ENCODE measurements around the gene HYAL3. TPM values are rescaled to one million over a fixed set of nuclear protein-coding genes. Genes with fewer than 3 reads are reported as not detected.
A peak's percentile ranks its signal among the peaks of the same experiment; 100 is the strongest.
"Not testable (repeated sequence)": the region's sequence is repeated elsewhere in the genome, so short reads cannot be mapped to it uniquely, and the experiment has no call there.

Gene HYAL3
- total and polyA plus RNA-seq, 9 donors = 1.3 to 3.0 (median 2.2) TPM

DNA sequence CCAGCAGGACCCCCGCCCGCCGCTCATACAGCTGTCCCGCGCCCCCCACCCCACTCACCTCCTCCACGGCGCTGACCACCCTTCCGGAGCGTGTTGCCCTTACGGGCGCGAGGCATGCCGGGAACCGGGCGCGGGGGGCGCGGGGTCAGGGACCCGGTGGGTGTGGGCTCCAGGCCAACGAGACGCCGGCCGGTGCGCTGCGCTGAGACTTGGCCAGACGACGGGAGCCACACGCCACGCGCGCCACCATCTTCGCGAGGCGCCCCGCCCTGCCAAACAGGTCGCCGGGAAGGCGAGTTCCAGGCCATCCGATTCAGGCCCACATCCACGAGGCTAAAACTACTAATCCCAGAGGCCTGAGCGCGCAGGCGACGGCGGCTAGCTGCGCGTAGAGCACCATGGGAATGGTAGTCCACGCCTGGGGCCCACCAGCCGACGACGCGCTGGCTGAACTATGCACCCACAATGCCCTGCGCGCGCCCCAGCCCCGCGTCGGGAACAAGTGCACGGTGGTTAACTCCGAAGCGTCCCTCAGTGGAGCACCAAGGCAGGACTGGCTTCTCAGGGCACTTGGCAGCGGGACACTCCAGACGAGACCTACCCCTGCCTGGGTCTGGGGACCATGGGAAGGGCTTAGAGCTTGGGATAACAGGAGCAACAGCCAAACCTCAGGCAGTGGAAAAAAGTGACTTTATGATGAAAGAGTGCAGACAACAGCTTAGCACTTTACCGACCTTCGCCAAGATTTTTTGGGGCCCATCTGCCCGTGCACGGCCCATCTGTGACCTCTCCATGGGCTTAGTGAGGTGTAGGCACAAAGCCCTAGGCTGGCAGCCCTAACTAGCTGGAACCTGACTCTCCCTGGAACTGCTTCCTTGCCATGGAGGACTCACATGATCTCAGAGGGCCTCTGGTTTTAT is 6.8 kb downstream of the HYAL3 start, which contains the start of gene IFRD2:
IFRD2 (minus strand) TSS at position 271 of the 920 bp plus-strand sequence; CDS start at position 116, 155 bp downstream.
- H3K36me3 ChIP-seq (ENCODE audit: control insufficient read depth, insufficient read depth, low read length) = peaks cover 36% of the 10 kb centered on the region
- H3K27me3 ChIP-seq (ENCODE audit: control insufficient read depth, insufficient read depth, low read length) = no peaks in the 10 kb centered on the region
- peak within 1 kb of the TSS; percentile 89 for H3K27ac ChIP-seq (ENCODE audit: low read length)
- peak within 1 kb of the TSS; percentile 93 for H3K4me3 ChIP-seq (ENCODE audit: low read length)
- no peaks in the 10 kb centered on the region for H3K9me3 ChIP-seq (replicated peaks; ENCODE audit: control insufficient read depth, low read depth, low read length)
- peaks cover 19% of the 10 kb centered on the region for H3K4me1 ChIP-seq (ENCODE audit: control insufficient read depth, insufficient read depth, low read length)
- WGBS (ENCODE audit: insufficient coverage) = under 1% methylated on average over 66 of the region's 67 CpGs
- peak; percentile 99 for DNase-seq

GRCh38 chr3:50290161-50290641 is 9.0 kb downstream of the HYAL3 start:
- peaks cover 19% of the 10 kb centered on the region for H3K4me1 ChIP-seq (ENCODE audit: control insufficient read depth, insufficient read depth, low read length)
- no peak overlapping the region for H3K4me3 ChIP-seq (ENCODE audit: low read length)
- H3K36me3 ChIP-seq (ENCODE audit: control insufficient read depth, insufficient read depth, low read length) = peaks cover 41% of the 10 kb centered on the region
- H3K27me3 ChIP-seq (ENCODE audit: control insufficient read depth, insufficient read depth, low read length) = no peaks in the 10 kb centered on the region
- peak; percentile 28 for DNase-seq
- no peaks in the 10 kb centered on the region for H3K9me3 ChIP-seq (replicated peaks; ENCODE audit: control insufficient read depth, low read depth, low read length)
- no peak overlapping the region for H3K27ac ChIP-seq (ENCODE audit: low read length)
- 94% methylated on average over 13 of the region's 16 CpGs for WGBS (ENCODE audit: insufficient coverage)

GRCh38 chr3:50289130-50289529 is 10.1 kb downstream of the HYAL3 start:
- 100% methylated on average over 1 of the region's 6 CpGs for WGBS (ENCODE audit: insufficient coverage)
- H3K27me3 ChIP-seq (ENCODE audit: control insufficient read depth, insufficient read depth, low read length) = no peaks in the 10 kb centered on the region
- no peak for DNase-seq
- H3K4me1 ChIP-seq (ENCODE audit: control insufficient read depth, insufficient read depth, low read length) = peaks cover 19% of the 10 kb centered on the region
- no peaks in the 10 kb centered on the region for H3K9me3 ChIP-seq (replicated peaks; ENCODE audit: control insufficient read depth, low read depth, low read length)
- no peak overlapping the region for H3K27ac ChIP-seq (ENCODE audit: low read length)
- H3K36me3 ChIP-seq (ENCODE audit: control insufficient read depth, insufficient read depth, low read length) = peaks cover 41% of the 10 kb centered on the region
- no peak overlapping the region for H3K4me3 ChIP-seq (ENCODE audit: low read length)

- Histone ChIP-seq H3K4me3 (ENCODE audit: low read length) (no peak overlapping the region), H3K9me3 (replicated peaks; ENCODE audit: control insufficient read depth, low read depth, low read length) (no peaks in the 10 kb centered on the region), H3K27me3 (ENCODE audit: control insufficient read depth, insufficient read depth, low read length) (no peaks in the 10 kb centered on the region), H3K36me3 (ENCODE audit: control insufficient read depth, insufficient read depth, low read length) (peaks cover 41% of the 10 kb centered on the region), H3K27ac (ENCODE audit: low read length) (no peak overlapping the region), H3K4me1 (ENCODE audit: control insufficient read depth, insufficient read depth, low read length) (peaks cover 19% of the 10 kb centered on the region)
- no peak for DNase-seq
- WGBS (ENCODE audit: insufficient coverage) = 95% methylated on average over 21 of the region's 23 CpGs
Measured at GRCh38 chr3:50288387-50289007, 10.7 kb downstream of the HYAL3 start.

GRCh38 chr3:50287262-50287661 is 11.9 kb downstream of the HYAL3 start:
- H3K4me3 ChIP-seq (ENCODE audit: low read length) = no peak overlapping the region
- peaks cover 8% of the 10 kb centered on the region for H3K4me1 ChIP-seq (ENCODE audit: control insufficient read depth, insufficient read depth, low read length)
- WGBS (ENCODE audit: insufficient coverage) = 100% methylated on average over 1 of the region's 1 CpG
- peak; percentile 2 for DNase-seq
- H3K27ac ChIP-seq (ENCODE audit: low read length) = no peak overlapping the region
- no peaks in the 10 kb centered on the region for H3K27me3 ChIP-seq (ENCODE audit: control insufficient read depth, insufficient read depth, low read length)
- H3K36me3 ChIP-seq (ENCODE audit: control insufficient read depth, insufficient read depth, low read length) = peaks cover 41% of the 10 kb centered on the region
- H3K9me3 ChIP-seq (replicated peaks; ENCODE audit: control insufficient read depth, low read depth, low read length) = no peaks in the 10 kb centered on the region

- WGBS (ENCODE audit: insufficient coverage) = 89% methylated on average over 22 of the region's 28 CpGs
- DNase-seq = peak; percentile 4
- Histone ChIP-seq H3K27me3 (ENCODE audit: control insufficient read depth, insufficient read depth, low read length) (no peaks in the 10 kb centered on the region), H3K4me3 (ENCODE audit: low read length) (no peak overlapping the region), H3K4me1 (ENCODE audit: control insufficient read depth, insufficient read depth, low read length) (peaks cover 6% of the 10 kb centered on the region), H3K9me3 (replicated peaks; ENCODE audit: control insufficient read depth, low read depth, low read length) (no peaks in the 10 kb centered on the region), H3K27ac (ENCODE audit: low read length) (no peak overlapping the region), H3K36me3 (ENCODE audit: control insufficient read depth, insufficient read depth, low read length) (peaks cover 41% of the 10 kb centered on the region)
Measured at GRCh38 chr3:50286322-50287227, 12.6 kb downstream of the HYAL3 start.

DNA sequence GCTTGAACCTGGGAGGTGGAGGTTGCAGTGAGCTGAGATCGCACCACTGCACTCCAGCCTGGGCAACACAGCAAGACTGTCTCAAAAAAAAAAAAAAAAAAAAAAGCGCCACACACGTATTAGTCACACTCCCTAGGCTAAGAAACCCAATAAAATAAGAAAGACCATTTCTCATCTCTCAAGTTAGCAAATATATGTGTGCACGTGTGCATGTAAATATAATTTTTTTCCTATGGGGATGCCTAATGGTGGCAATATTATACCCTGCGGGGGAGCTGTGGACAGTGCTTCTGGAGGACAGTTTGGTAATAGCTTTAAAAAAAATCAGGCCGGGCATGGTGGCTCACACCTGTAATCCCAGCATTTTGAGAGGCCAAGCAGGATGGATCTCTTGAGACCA is 15.1 kb downstream of the HYAL3 start:
- not testable (repeated sequence) for H3K9me3 ChIP-seq (replicated peaks; ENCODE audit: control insufficient read depth, low read depth, low read length); DNase-seq
- 100% methylated on average over 1 of the region's 6 CpGs for WGBS (ENCODE audit: insufficient coverage)

GRCh38 chr3:50279255-50280016 is 19.8 kb downstream of the HYAL3 start:
- peaks cover 17% of the 10 kb centered on the region for H3K36me3 ChIP-seq (ENCODE audit: control insufficient read depth, insufficient read depth, low read length)
- H3K4me1 ChIP-seq (ENCODE audit: control insufficient read depth, insufficient read depth, low read length) = peaks cover 15% of the 10 kb centered on the region
- H3K27ac ChIP-seq (ENCODE audit: low read length) = peak overlapping the region; percentile 90
- WGBS (ENCODE audit: insufficient coverage) = 90% methylated on average over 2 of the region's 8 CpGs
- peak overlapping the region; percentile 7 for H3K4me3 ChIP-seq (ENCODE audit: low read length)
- peaks cover 27% of the 10 kb centered on the region for H3K27me3 ChIP-seq (ENCODE audit: control insufficient read depth, insufficient read depth, low read length)
- H3K9me3 ChIP-seq (replicated peaks; ENCODE audit: control insufficient read depth, low read depth, low read length) = no peaks in the 10 kb centered on the region
- no peak for DNase-seq

More for the DNA sequence above, 15.1 kb downstream of the HYAL3 start:
- not testable (repeated sequence) for H3K4me3 ChIP-seq (ENCODE audit: low read length); H3K27ac ChIP-seq (ENCODE audit: low read length); H3K4me1 ChIP-seq (ENCODE audit: control insufficient read depth, insufficient read depth, low read length); H3K27me3 ChIP-seq (ENCODE audit: control insufficient read depth, insufficient read depth, low read length)
- H3K36me3 ChIP-seq (ENCODE audit: control insufficient read depth, insufficient read depth, low read length) = peaks cover 26% of the 10 kb centered on the region

GRCh38 chr3:50278880-50279224 is 20.4 kb downstream of the HYAL3 start, which contains the start of gene LSMEM2:
TSS of gene LSMEM2 (plus strand) at chr3:50279087. CDS start at chr3:50279114, 27 bp downstream.
- H3K9me3 ChIP-seq (replicated peaks; ENCODE audit: control insufficient read depth, low read depth, low read length) = no peaks in the 10 kb centered on the region
- H3K4me3 ChIP-seq (ENCODE audit: low read length) = peak within 1 kb of the TSS; percentile 7
- peaks cover 33% of the 10 kb centered on the region for H3K27me3 ChIP-seq (ENCODE audit: control insufficient read depth, insufficient read depth, low read length)
- H3K4me1 ChIP-seq (ENCODE audit: control insufficient read depth, insufficient read depth, low read length) = peaks cover 15% of the 10 kb centered on the region
- H3K36me3 ChIP-seq (ENCODE audit: control insufficient read depth, insufficient read depth, low read length) = peaks cover 19% of the 10 kb centered on the region
- peak; percentile 66 for DNase-seq
- WGBS (ENCODE audit: insufficient coverage) = 38% methylated on average over 1 of the region's 2 CpGs
- peak within 1 kb of the TSS; percentile 90 for H3K27ac ChIP-seq (ENCODE audit: low read length)

All from muscle of leg (tissue), 11 donors.